SK-N-SH (cell line): ENCODE data around the gene PRKD3.

Source experiments
- GABPA ChIP-seq: IDR thresholded peaks from 2 replicates; pipeline ENCODE4 v1.4.0; 2012; ENCODE audit warnings: low read depth, mild to moderate bottlenecking
- RCOR1 ChIP-seq: fragments of 150-350 bp; IDR thresholded peaks from 2 replicates; pipeline ENCODE4 v1.6.1; 2017; ENCODE audit warnings: antibody characterized with exemption, low read length
- SMC3 ChIP-seq: IDR thresholded peaks from 2 replicates; pipeline ENCODE4 v1.6.1; 2012; ENCODE audit warnings: low read depth, low read length, improper control_type of control experiment
- TF ChIP-seq, protein P1 (sequence below): fragments of 200-600 bp; sonication (generic); IDR thresholded peaks from 2 replicates; pipeline ENCODE4 v1.6.1; 2017; ENCODE audit warnings: antibody characterized with exemption, mild to moderate bottlenecking, moderate library complexity
- TF ChIP-seq, protein P2 (sequence below): IDR thresholded peaks from 2 replicates; pipeline ENCODE4 v1.4.0; 2012; ENCODE audit warnings: low read depth

GRCh38 chr2:37348155-37348554 is 23.5 kb upstream of the PRKD3 start:
- TF ChIP-seq RCOR1 (no peak), SMC3 (no peak), GABPA (no peak)
- TF ChIP-seq, protein P1, sequence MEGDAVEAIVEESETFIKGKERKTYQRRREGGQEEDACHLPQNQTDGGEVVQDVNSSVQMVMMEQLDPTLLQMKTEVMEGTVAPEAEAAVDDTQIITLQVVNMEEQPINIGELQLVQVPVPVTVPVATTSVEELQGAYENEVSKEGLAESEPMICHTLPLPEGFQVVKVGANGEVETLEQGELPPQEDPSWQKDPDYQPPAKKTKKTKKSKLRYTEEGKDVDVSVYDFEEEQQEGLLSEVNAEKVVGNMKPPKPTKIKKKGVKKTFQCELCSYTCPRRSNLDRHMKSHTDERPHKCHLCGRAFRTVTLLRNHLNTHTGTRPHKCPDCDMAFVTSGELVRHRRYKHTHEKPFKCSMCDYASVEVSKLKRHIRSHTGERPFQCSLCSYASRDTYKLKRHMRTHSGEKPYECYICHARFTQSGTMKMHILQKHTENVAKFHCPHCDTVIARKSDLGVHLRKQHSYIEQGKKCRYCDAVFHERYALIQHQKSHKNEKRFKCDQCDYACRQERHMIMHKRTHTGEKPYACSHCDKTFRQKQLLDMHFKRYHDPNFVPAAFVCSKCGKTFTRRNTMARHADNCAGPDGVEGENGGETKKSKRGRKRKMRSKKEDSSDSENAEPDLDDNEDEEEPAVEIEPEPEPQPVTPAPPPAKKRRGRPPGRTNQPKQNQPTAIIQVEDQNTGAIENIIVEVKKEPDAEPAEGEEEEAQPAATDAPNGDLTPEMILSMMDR: no peak
- TF ChIP-seq, protein P2, sequence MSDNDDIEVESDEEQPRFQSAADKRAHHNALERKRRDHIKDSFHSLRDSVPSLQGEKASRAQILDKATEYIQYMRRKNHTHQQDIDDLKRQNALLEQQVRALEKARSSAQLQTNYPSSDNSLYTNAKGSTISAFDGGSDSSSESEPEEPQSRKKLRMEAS: no peak
